ACC112 (cell line): ENCODE data around the gene CCDC51.

Source experiments
- H2AFZ ChIP-seq: fragments of 200-600 bp; sonication (generic); one replicate; pipeline ENCODE4 v1.6.0; 2017; ENCODE audit warnings: antibody characterized with exemption, low read length; ENCODE audit not compliant: unreplicated experiment
- H3K27ac ChIP-seq: fragments of 200-600 bp; sonication (generic); 2 replicates; pipeline ENCODE4 v1.5.1; 2014; ENCODE audit warnings: low read depth, mild to moderate bottlenecking, antibody characterized with exemption, low read length, moderate library complexity
- H3K27me3 ChIP-seq: fragments of 200-600 bp; sonication (generic); 2 replicates; pipeline ENCODE4 v1.6.1; 2014; ENCODE audit warnings: mild to moderate bottlenecking, antibody characterized with exemption, low read length, moderate library complexity, mixed read lengths; ENCODE audit not compliant: insufficient read depth
- H3K36me3 ChIP-seq: fragments of 200-600 bp; sonication (generic); 2 replicates; pipeline ENCODE4 v1.6.1; 2016; ENCODE audit warnings: mild to moderate bottlenecking, antibody characterized with exemption, low read length, moderate library complexity, mixed read lengths; ENCODE audit not compliant: insufficient read depth
- H3K4me1 ChIP-seq: fragments of 200-600 bp; sonication (generic); one replicate; pipeline ENCODE4 v1.6.1; 2016; ENCODE audit warnings: low read length, mixed read lengths; ENCODE audit not compliant: insufficient read depth, unreplicated experiment, control insufficient read depth
- H3K4me3 ChIP-seq: fragments of 200-600 bp; sonication (generic); 2 replicates; pipeline ENCODE4 v1.5.1; 2014; ENCODE audit warnings: mild to moderate bottlenecking, low read depth, low read length
- H3K79me2 ChIP-seq: fragments of 200-600 bp; sonication (generic); one replicate; pipeline ENCODE4 v1.6.0; 2016; ENCODE audit warnings: low read length; ENCODE audit not compliant: control insufficient read depth, unreplicated experiment, insufficient read depth

CCDC51 gene

GRCh38 chr3:48419597-48419996 is 20.3 kb downstream of the CCDC51 start:
- no peak overlapping the region for H3K4me3 ChIP-seq
- no peak overlapping the region for H3K27ac ChIP-seq
- no peaks in the 10 kb centered on the region for H3K27me3 ChIP-seq
- no peak overlapping the region for H2AFZ ChIP-seq
- H3K36me3 ChIP-seq = no peaks in the 10 kb centered on the region
- no peaks in the 10 kb centered on the region for H3K79me2 ChIP-seq
- no peaks in the 10 kb centered on the region for H3K4me1 ChIP-seq

- H3K79me2 ChIP-seq = no peaks in the 10 kb centered on the region
- no peak overlapping the region for H3K4me3 ChIP-seq
- H3K27me3 ChIP-seq = no peaks in the 10 kb centered on the region
- no peaks in the 10 kb centered on the region for H3K36me3 ChIP-seq
- no peak overlapping the region for H3K27ac ChIP-seq
- no peaks in the 10 kb centered on the region for H3K4me1 ChIP-seq
- H2AFZ ChIP-seq = no peak overlapping the region
Measured at GRCh38 chr3:48419149-48419548, 20.8 kb downstream of the CCDC51 start.

GRCh38 chr3:48418651-48419050 is 21.3 kb downstream of the CCDC51 start:
- Histone ChIP-seq H3K4me3 (no peak overlapping the region), H2AFZ (no peak overlapping the region), H3K79me2 (no peaks in the 10 kb centered on the region), H3K4me1 (no peaks in the 10 kb centered on the region), H3K27ac (no peak overlapping the region), H3K27me3 (no peaks in the 10 kb centered on the region), H3K36me3 (no peaks in the 10 kb centered on the region)

GRCh38 chr3:48418140-48418539 is 21.8 kb downstream of the CCDC51 start:
- no peak overlapping the region for H3K4me3 ChIP-seq
- H3K36me3 ChIP-seq = no peaks in the 10 kb centered on the region
- H3K79me2 ChIP-seq = no peaks in the 10 kb centered on the region
- no peaks in the 10 kb centered on the region for H3K4me1 ChIP-seq
- no peak overlapping the region for H2AFZ ChIP-seq
- no peak overlapping the region for H3K27ac ChIP-seq
- no peaks in the 10 kb centered on the region for H3K27me3 ChIP-seq

GRCh38 chr3:48417529-48418108 is 22.3 kb downstream of the CCDC51 start:
- Histone ChIP-seq H3K27me3 (no peaks in the 10 kb centered on the region), H3K36me3 (no peaks in the 10 kb centered on the region), H3K27ac (no peak overlapping the region), H3K79me2 (no peaks in the 10 kb centered on the region), H2AFZ (no peak overlapping the region), H3K4me1 (no peaks in the 10 kb centered on the region), H3K4me3 (no peak overlapping the region)

- Histone ChIP-seq H3K4me1 (no peaks in the 10 kb centered on the region), H2AFZ (no peak overlapping the region), H3K27me3 (no peaks in the 10 kb centered on the region), H3K36me3 (no peaks in the 10 kb centered on the region), H3K79me2 (no peaks in the 10 kb centered on the region), H3K27ac (no peak overlapping the region), H3K4me3 (no peak overlapping the region)
Measured at GRCh38 chr3:48416546-48416945, 23.4 kb downstream of the CCDC51 start.

- H3K4me3 ChIP-seq = no peak overlapping the region
- H3K27me3 ChIP-seq = no peaks in the 10 kb centered on the region
- H2AFZ ChIP-seq = no peak overlapping the region
- H3K79me2 ChIP-seq = no peaks in the 10 kb centered on the region
- H3K27ac ChIP-seq = no peak overlapping the region
- H3K36me3 ChIP-seq = no peaks in the 10 kb centered on the region
- H3K4me1 ChIP-seq = no peaks in the 10 kb centered on the region
Measured at GRCh38 chr3:48416091-48416505, 23.8 kb downstream of the CCDC51 start.

GRCh38 chr3:48415251-48415953 is 24.5 kb downstream of the CCDC51 start:
- no peak overlapping the region for H3K4me3 ChIP-seq
- H3K4me1 ChIP-seq = no peaks in the 10 kb centered on the region
- H2AFZ ChIP-seq = no peak overlapping the region
- H3K27ac ChIP-seq = no peak overlapping the region
- H3K36me3 ChIP-seq = no peaks in the 10 kb centered on the region
- no peaks in the 10 kb centered on the region for H3K27me3 ChIP-seq
- no peaks in the 10 kb centered on the region for H3K79me2 ChIP-seq

GRCh38 chr3:48414376-48415250 is 25.3 kb downstream of the CCDC51 start:
- Histone ChIP-seq H3K4me3 (no peak overlapping the region), H3K79me2 (no peaks in the 10 kb centered on the region), H3K36me3 (no peaks in the 10 kb centered on the region), H3K4me1 (no peaks in the 10 kb centered on the region), H3K27ac (no peak overlapping the region), H3K27me3 (no peaks in the 10 kb centered on the region), H2AFZ (no peak overlapping the region)

- no peak overlapping the region for H3K27ac ChIP-seq
- no peaks in the 10 kb centered on the region for H3K27me3 ChIP-seq
- no peak overlapping the region for H3K4me3 ChIP-seq
- H3K79me2 ChIP-seq = no peaks in the 10 kb centered on the region
- no peaks in the 10 kb centered on the region for H3K36me3 ChIP-seq
- H2AFZ ChIP-seq = no peak overlapping the region
- no peaks in the 10 kb centered on the region for H3K4me1 ChIP-seq
Measured at GRCh38 chr3:48413611-48414010, 26.3 kb downstream of the CCDC51 start.
